Mammary epithelial cell (primary cell): ENCODE data around the gene NAV3.

ENCODE experiments used
- CTCF ChIP-seq, 2 donors: IDR thresholded peaks in 1 of 2; conservative IDR thresholded peaks in 1 of 2; 2 replicates each; pipeline ENCODE4 v1.5.1; 2011 to 2012; ENCODE audit warnings: inconsistent platforms in 2 of 2, low read length in 2 of 2, mild to moderate bottlenecking in 2 of 2, control low read depth in 1 of 2, low read depth in 1 of 2; ENCODE audit not compliant: insufficient read depth in 1 of 2; ENCODE audit errors: extremely low read depth in 1 of 2
- EZH2 ChIP-seq: IDR thresholded peaks from 2 replicates; pipeline ENCODE4 v1.6.1; 2012; ENCODE audit warnings: low read length, inconsistent platforms, borderline replicate concordance

GRCh38 chr12:77861317-77861716 lies 30.6 kb downstream of the NAV3 start:
- TF ChIP-seq CTCF (conservative IDR thresholded peaks at IDR 0.05 in 1 of 2, IDR thresholded peaks at IDR 0.05 in 1 of 2; ENCODE audit: extremely low read depth in 1 of 2, insufficient read depth in 1 of 2, low read depth in 1 of 2, low read length in 2 of 2) = no peak
- no peak for TF ChIP-seq EZH2
